ENCODE data around the gene FCHO2.

The FCHO2 gene

DNA sequence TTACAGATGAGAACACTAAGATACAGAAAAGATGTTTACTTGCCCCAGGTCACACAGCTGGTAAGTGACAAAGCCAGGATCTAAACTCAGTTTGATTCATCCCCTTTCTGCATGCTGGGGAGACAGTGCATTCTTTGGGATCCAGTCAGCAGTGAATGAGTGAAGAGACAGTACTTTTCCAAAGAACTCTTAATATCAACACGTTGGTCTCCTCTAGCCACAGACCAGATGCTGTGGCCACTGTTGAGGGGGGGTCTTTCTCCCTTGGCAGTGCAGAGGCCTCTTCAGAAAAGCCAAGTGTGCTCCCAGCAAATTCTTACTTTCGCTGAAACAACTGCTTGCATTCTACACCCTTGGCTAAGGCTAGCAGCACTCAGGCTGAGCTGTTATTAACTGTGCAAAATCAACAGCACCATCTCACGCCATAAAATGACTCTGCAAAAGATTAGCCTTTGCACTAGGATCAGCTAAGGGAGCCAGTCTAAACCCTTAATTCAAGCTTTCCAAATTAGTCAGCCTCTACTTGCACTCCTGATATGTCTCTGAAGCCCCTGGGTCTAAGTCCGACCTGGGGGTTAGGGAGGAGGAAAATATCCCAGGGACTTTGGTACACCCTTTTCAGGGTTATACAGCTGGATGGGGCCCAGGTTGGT lies 159.7 kb downstream of the FCHO2 start:
- peak; percentile 61 for DNase-seq

DNA sequence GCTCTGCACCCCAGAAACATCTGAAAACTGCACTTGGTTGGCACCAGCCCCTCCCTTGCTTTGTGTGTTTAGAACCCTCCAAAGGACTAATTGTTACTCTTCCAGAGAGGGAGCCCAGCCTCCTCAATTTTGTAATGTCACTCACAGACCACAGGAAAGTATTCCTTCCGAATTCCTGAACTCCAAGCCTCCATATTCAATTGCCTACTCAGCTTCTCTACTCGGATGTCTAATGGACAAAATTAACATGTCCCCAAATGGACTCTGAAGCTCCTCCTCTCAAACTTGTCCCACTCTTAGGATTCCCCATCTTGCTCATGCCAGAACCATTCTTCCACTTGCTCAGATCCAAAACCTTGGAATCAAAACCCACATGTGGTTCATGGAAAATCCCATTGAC lies 160.7 kb downstream of the FCHO2 start:
- DNase-seq, result no peak

DNA sequence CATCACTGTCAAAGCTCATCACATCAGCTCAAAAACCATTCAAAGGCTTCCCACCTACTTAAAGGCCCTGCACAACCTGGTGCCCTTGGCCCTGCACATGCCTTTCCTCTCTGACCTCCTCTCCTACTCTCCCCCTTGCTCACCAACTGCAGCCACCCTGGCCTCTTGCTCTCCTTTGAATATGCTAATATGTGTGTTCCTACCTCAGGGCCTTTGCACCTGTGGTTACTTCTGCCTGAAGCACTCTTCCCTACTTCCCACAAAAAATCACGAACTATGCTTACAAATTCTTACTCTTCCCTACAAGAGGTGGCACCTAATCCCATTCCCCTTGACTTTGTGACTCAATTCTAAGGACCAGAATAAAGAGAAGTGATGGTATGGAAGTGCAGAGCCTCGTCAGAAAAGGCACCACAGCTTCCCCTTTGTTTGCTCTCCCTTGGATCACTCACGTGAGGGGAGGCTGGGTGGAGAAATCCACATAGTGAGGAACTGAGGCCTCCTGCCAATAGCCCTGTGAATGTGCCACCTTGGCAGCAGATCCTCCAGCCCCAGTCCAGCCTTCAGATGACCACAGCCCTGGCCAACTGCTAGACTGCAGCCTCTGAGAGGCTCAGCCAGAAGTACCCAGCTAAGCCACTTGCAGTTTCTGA lies 161.4 kb downstream of the FCHO2 start:
- no peak for DNase-seq

DNA sequence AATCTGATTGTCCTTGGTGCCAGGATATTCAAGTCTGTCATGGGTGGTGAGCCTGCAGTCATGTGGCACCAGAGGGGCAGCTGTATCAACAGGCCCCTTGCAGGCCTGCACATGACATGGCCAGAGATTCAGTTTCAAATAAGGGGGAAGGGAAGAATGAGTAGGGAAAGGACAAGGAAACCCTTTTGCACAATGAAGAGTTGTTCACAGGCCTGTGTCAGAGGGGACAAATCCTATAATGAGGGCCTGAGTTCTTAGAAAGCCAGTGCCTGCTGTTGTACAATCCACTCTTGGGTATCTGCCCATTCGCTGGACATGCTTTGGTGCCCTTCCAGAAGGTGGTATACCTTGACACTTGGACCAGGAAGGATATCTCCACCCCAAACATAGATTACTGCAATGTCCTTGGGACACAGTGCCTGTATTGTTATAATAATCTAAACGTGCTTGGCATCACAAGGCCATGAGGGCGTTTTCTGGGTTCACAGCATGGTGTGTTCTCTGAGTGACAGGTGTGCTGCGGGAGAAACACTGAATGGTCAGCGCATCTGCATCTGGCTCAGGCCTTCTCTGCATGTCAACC lies 162.6 kb downstream of the FCHO2 start:
- DNase-seq, result no peak

DNA sequence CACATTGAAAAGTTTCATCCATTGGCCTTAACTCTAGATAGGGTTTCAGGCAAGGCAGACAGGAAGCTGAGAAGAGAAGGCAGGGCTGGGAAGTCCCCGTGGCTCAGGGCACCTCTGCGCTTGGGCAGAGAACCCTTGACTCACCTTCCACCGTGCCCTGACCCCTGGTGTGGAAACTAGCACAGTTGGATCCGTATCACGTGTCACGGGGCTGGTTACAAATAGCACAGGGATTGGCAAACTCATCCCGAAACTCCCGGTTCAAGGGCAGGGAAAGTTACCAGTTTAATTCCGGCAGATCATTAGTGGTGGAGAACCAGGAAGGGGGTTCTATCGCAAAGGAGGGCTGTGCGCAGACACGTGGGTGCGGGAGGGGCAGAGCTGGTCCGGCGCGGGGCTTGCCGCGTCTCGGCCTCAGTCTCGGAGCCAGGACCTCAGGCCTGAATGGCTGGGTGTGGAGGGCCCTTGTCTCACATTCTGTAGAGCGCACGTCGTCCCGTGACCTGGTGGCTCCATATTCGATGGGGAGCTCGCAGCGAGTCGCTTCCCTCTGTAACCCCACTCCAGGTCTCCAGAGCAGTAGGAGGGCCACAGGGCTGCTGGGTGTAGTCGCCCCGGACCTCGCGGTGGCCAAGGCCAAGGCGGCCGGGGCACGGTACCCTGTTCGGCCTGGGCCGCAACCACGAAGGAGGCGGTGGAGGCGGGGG lies 163.8 kb downstream of the FCHO2 start:
- DNase-seq, result no peak

DNA sequence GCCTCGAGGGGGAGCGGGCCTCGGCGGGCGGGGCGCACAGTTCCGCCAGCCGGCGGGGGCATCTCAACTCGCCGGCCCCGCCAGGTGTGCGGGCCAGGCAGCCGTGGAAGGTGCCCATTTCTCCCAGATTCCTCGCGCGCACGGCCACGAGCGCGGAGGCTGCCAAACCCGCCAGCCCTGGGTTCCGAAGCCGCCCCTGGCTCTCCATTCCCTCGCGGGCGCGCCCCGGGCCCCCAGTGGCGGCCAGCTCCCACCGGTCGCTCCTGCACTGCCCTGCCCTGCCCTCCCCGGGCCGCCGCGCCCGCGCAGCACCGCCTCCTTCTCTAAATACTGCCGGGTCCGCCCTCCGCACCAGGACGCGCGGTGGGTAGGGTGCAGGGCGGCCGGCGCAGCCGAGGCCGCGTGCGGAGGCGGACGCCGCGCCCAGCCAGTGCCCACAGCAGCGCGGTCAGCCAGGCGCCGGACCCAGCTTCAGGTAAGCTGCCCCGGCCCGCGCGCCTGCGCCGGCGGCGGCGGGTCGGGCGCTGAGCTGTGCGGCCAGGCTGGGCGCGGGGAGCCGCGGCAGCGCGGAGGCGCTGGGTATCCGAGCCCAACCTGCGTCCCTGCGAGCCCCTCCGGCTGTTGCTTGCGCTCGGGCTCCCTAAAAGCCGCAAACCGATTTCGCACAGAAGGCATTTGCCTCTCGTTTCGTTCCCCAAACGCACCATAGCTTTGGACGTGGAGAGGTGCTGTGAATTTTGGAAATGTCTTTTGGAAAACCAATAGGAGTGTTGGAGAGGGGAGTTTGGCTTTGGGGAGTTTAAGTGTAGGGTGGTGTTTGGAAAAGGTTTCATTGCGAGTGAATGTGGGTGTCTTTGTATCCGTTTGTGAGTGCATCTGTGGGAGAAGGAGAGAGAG lies 164.6 kb downstream of the FCHO2 start, which contains the start of gene TMEM171:
TSS of gene TMEM171 (plus strand) at position 354 of the 897 bp plus-strand sequence. CDS start 2,799 bp downstream, outside the sequence.
- no peak for DNase-seq

DNA sequence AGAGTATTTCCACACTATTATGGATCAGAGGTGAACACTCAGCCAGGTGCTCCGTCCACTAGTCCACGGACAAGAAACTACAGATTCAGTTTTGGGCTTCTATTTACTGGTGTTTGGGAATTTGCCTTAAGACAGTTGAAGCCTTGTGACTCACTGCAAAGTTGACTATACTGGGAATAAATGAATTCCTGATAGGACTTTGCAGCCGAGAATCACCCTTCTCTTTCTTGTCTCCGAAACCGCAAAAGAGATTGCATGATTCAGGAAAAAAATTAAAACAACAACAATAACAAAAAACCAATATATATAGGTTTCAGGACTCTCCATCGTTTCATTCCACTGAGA lies 165.2 kb downstream of the FCHO2 start:
- DNase-seq, result no peak

DNA sequence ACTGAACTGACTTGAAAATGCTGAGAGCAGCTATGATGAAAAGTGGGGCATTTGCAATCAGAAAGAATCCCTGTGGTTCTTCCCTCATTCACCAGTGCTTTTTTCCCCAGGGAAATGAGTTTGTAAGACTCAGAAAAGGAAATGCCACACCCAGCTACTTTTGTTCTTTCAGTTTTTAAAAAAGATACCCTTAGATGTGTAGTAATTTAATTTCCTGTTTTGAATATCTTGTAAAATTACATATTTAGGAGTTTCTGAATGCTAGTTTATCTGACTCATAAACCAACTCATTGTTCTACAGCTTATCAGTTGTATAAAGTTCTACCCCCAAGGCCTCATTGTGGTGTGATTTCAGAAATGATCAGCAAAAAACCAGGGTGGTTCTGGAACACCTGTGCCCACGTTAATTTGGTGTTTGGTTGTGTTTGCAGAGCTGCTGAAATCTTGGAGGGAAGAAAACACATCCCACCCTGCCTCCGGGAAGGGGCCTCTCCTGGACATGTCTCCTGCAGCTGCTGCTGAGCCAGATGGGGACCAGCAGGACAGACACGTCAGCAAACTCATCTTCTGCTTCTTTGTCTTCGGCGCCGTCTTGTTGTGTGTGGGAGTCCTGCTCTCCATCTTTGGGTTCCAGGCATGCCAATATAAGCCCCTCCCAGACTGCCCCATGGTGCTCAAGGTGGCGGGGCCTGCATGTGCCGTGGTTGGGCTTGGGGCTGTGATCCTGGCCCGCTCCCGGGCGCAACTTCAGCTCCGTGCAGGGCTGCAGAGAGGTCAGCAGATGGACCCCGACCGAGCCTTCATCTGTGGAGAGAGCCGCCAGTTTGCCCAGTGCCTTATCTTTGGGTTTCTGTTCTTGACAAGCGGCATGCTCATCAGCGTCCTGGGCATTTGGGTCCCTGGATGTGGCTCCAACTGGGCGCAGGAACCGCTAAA lies 167.3 kb downstream of the FCHO2 start:
- no peak for DNase-seq

DNA sequence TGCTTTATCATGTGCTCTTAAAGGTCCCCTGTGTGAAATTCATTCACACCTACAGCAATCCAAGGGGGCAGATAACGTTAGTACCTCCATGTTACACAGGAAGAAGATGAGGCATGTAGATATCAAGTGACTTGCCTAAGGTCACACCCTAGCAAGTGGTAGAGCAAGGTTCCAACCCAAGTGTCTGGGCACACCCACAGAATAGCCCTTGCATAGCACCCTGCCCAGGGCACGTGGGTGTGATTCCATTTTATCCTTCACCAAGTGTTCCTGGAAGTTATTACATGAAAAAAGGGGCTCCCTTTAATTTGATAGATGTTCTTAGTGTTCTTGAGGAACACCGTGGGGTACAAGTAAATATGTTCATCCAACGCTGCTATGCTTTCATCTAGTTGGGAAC lies 169.4 kb downstream of the FCHO2 start:
- DNase-seq, result no peak

DNA sequence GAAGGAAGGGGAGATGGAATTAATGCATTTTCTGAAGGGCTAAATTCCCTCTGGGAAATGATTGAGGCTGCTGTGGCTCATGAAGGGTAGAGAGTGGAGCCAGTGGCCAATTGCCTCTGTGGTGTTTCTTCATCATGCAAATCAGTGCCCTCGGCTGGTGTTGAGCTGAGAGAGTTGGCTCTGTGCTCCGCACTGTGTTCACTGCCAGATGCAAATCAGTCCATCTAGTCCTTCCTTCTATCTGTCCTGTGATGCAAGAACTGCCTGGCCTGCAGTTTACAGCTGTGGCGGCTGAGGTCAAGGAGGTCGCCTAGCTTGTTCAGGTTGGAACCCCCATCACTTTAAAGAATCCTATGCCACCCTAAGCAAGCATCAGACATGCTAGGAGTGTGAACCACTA lies 170.5 kb downstream of the FCHO2 start:
- no peak for DNase-seq

DNA sequence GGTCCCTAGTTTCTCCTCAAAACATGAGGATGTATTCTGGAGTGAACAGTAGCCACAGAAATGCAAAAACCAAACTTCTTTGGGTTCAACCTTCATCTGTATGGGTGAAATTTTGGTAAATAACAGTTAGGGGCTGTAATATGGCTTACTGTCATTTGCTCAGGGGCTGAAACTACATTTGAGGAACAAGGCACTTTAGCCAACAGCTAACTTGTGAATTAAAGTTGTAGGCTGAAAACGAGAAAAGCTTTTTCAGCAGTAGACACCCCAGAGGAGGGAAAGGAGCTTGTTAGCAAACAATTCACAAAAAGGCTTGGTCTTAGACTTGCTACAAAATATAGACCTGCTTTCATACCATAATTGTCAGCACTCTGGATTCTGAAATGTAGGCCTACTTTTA lies 171.1 kb downstream of the FCHO2 start:
- no peak for DNase-seq

DNA sequence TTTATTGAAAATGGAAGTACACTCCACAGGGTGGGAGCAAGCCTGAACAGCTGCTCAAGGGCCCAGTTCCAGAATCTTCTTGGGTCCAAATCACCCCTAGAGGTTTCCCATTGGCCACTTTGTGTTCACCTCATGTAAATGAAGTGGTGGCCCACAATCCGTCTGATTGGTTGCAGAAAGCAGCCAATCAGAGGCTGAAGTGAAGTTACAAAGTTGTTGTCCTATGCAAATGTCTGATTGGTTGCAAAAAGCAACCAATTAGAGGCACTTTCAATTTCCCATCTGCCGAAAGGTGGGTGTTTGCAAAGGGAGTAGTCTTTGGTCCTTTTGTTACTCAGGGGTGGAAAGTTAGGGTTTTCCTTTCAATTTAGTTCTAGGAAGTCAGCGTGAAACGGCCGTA lies 173.3 kb downstream of the FCHO2 start:
- DNase-seq, result no peak

DNA sequence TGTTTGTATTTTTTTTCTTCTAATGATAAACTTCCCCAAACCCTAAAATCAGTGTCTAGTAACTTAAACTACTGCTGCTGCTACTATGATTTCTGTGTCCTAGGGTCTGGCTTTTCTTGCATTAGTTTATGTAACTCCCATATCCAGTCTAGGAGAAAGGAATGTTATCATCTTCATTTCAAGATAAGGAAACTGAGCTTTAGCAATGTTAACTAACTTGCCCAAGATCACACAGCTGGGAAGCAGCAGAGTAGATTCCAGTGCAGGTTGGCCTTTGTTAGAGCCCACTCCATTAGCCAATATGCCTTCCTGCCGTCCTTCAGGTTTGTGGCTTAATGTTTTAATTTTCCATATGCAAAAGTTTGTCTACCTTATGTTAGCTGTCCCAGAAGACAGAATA lies 175.0 kb downstream of the FCHO2 start:
- DNase-seq, result no peak

DNA sequence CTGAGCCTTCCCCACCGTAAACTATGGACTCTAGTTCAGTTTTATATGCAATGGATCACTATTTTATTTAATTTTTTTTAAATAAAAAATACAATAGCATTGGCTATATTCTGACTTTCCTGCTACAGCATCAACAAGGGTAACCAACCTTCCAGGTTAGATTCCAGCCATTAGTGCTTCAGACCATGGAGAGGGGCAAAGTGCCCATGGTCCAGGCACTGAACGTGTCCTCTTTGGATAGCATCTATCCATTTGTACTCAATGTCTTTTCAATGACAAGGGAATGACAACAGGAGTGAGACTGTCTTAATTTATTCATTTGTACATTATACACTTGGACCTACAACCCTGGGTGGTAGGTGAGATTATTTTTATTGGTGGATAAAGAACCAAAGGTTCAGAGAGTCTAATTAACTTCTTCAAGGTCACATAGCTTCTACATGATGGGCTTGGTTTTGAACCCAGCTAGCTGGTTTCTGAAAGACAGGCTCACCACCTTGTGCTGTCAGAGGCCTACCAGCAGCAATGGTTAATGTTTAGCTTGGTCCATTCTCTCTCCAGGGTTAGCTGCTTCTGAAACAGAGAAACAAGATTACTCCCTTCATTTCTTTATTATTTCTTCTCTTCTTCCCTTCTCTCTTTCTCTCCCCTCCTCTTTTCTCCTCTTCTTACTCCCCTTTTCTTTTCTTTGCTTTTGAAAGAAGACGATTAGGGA lies 176.0 kb downstream of the FCHO2 start:
- DNase-seq, result no peak

DNA sequence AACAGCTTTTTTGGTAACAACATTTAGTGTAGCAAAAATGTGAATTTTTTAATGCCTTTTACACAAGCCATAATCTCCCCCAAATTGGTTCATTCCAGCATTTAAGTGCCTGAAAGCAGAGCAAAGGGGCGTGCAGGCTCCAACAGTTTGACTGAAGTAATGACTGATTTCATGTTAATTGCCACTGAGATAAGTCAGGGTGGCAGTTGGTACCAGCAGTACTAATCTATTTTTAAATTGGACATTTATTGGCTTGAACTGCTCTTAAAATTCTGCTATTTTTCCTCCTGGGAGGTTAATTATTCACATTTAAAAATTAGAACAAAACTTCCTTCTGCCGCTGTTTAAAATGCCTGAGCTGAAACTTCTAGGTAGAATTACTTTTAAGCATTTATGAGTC lies 176.9 kb downstream of the FCHO2 start:
- DNase-seq, result no peak

DNA sequence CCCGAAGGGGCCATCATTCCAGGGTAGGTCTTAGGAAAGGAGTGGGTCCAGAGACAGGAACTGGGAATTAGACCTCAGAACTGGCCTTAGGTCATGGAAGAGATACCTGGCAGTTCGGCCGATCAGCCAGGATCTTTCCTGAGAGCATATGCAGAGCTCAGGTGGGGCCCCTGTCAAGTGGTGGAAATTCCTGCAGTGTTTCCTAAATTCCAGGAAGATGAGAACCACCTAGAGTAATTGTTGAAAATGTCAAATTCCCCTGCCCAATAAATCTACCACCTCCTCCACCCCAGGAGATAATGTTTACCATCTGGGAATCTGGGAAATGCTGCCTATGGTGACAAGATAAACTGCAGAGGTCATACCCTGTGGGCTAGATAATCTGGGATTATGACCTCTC lies 179.2 kb downstream of the FCHO2 start:
- no peak for DNase-seq

DNA sequence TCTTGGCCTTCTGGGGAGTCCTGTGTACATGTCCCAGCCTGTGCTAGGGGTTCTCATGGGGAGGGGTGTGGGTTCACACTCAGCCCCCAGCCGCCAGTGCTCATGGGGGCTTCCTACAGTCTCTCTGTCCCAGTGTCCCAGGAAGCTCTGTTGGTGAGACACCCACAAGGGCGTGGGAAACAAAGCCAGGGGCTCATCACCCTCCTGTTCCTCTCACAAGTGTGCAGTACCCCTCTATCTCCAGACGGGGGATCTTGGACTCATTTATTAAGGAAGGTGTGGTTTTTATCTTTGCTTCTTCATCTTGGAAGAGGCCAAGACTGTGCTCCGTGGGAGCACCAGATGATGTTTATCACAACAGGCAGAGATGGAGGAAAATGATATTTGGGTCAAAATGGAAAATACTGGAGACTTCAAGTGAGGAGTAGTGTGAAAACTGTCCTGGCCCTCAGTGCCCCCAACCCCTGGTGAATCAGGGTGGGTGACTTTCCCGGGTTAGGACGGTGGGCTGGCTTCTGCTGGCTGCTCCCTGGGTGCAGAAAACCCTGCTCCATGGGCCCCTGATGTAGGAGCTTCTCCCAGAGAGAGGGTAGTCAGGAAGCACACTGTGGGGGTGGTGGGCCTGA lies 179.7 kb downstream of the FCHO2 start:
- no peak for DNase-seq

DNA sequence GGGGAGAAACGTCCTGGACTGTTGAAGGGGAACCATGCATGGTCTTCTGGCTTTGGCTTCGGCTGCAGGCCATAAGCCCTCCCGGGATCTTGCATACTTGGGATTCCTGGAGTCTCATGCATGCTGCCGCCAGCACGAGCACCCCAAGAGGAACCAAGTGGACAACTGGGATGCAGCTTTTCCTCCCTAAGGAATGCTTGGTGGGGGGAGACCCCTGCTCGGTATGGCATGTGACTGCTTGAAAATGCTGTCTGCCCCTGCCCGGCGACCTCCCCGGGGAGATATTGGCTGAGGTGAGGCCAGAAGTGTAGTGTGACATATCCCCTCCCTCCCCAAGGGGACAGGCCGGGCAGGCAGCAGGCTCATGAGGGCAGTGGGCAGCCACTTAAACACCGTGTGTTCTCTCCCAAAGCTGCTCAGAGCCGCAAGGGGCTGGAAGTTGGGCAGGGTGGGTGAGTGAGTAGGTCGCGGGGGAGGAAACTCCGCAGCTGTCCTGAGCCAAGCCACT lies 180.3 kb downstream of the FCHO2 start:
- DNase-seq, result no peak

DNA sequence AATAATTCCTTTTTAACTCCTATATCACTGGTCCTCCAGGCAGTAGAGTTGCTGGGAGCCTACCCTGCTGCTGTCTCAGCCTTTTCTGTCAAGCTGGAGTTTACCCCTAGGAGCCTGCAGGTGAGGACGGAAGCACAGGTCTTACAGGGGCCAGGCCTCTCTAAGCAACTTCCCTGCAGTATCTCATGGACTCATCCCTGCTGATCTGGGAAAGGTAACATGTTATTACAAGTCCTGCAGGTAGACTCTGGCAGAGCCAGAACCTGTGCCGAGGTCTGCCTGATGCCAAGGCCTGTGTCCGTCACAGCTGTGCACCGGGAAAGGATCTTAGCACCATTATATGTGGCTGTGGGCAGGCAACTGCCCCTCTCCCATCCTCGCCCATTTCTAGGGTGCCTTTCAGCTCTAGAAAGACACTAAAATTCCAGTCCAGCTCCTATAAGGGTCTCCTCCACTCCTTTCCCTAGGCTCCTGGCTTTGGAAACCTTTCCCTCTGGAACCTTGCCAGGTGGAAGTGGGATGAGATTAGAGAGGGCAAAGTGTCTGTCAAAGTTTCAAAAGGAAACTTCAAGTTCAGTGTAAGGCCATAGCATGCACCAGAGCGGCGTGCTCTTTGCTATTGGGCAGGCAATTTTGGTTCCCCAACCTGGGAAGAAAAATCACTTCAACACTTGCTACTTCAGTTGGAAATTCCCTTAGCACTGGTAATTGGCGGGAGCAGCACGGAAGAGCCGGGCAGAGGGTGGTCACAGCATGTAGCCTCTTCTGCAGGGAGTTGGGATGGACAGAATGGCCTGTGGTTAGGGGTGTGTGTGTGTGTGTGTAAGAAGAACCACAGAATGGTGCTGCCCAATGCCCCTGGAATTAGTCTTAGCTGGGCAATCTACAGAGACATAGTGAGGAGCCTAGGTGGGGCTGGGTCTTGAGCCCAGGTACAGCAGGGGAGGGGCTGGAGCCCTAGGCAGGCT lies 182.0 kb downstream of the FCHO2 start:
- DNase-seq, result no peak

Measured in amniotic stem cell (primary cell).